HuH-7 (cell line): ENCODE measurements around the gene PDLIM7.

Source experiments
- DNase-seq: peaks from one replicate; pipeline ENCODE4 v3.0.0; 2011; ENCODE audit warnings: low spot score

The PDLIM7 gene

GRCh38 chr5:177455661-177456590, 41.5 kb downstream of the PDLIM7 start:
- peak; percentile 99 for DNase-seq

GRCh38 chr5:177455036-177455660, 42.3 kb downstream of the PDLIM7 start:
- peak; percentile 98 for DNase-seq

- DNase-seq = peak; percentile 100
Observed at GRCh38 chr5:177454397-177455035, 42.9 kb downstream of the PDLIM7 start.

- no peak for DNase-seq
Observed at GRCh38 chr5:177453852-177454396, 43.5 kb downstream of the PDLIM7 start.

- no peak for DNase-seq
Observed at GRCh38 chr5:177452688-177453638, 44.4 kb downstream of the PDLIM7 start.

- DNase-seq = no peak
Observed at GRCh38 chr5:177450667-177451424, 46.6 kb downstream of the PDLIM7 start.

- no peak for DNase-seq
Observed at GRCh38 chr5:177449140-177450061, 48.0 kb downstream of the PDLIM7 start.

- no peak for DNase-seq
Observed at GRCh38 chr5:177448244-177448950, 49.0 kb downstream of the PDLIM7 start.

GRCh38 chr5:177447611-177448243, 49.7 kb downstream of the PDLIM7 start:
- no peak for DNase-seq

- peak; percentile 62 for DNase-seq
Observed at GRCh38 chr5:177447066-177447610, 50.3 kb downstream of the PDLIM7 start.

- peak; percentile 96 for DNase-seq
Observed at GRCh38 chr5:177446200-177447065, 51.0 kb downstream of the PDLIM7 start, which contains the start of gene PRR7. TSS of gene PRR7 (plus strand) at chr5:177446814. CDS start at chr5:177455068, 8,254 bp downstream.

- DNase-seq = no peak
Observed at GRCh38 chr5:177445917-177446199, 51.5 kb downstream of the PDLIM7 start.

- no peak for DNase-seq
Observed at GRCh38 chr5:177445052-177445916, 52.1 kb downstream of the PDLIM7 start.

- no peak for DNase-seq
Observed at GRCh38 chr5:177444106-177445051, 53.0 kb downstream of the PDLIM7 start.
